NCI-H1048 (cell line): Measurements from ENCODE around the gene MAD1L1.
"Not testable (repeated sequence)": the region's sequence is repeated elsewhere in the genome, so short reads cannot be mapped to it uniquely, and the experiment has no call there.

Source experiments
- DNase-seq: peaks from one replicate; lab custom pipeline; 2025; lab: John Stamatoyannopoulos, UW

MAD1L1 gene

DNA sequence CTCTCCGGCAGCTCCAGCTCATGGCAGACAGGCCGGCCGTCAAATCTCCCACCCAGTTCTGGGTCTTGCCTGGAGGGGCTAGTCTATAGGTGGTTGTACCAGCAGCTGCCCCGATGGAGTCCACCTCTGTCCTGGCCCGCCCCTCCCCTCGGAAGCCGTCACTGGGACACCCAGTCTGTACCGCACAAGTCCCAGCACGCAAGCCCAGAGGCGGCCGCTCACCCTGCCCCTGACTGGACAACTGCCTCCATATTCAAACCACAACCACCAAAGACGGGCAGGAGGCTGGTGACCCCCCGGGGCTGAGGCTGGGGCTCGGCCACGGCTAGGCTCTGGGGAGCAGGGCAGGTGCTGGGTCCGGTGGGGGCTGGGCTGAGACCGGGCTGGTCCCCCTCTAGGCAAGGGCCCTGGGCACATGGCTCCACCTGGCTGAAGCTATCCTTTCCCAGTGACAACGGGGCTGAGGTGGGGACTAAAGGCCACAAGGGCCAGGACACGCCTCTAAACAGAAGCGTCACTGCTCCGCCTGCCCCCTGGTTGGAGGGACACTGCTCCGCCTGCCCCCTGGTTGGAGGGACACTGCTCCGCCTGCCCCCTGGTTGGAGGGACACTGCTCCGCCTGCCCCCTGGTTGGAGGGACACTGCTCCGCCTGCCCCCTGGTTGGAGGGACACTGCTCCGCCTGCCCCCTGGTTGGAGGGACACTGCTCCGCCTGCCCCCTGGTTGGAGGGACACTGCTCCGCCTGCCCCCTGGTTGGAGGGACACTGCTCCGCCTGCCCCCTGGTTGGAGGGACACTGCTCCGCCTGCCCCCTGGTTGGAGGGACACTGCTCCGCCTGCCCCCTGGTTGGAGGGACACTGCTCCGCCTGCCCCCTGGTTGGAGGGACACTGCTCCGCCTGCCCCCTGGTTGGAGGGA is 371.6 kb downstream of the MAD1L1 start:
- DNase-seq: not testable (repeated sequence)

DNA sequence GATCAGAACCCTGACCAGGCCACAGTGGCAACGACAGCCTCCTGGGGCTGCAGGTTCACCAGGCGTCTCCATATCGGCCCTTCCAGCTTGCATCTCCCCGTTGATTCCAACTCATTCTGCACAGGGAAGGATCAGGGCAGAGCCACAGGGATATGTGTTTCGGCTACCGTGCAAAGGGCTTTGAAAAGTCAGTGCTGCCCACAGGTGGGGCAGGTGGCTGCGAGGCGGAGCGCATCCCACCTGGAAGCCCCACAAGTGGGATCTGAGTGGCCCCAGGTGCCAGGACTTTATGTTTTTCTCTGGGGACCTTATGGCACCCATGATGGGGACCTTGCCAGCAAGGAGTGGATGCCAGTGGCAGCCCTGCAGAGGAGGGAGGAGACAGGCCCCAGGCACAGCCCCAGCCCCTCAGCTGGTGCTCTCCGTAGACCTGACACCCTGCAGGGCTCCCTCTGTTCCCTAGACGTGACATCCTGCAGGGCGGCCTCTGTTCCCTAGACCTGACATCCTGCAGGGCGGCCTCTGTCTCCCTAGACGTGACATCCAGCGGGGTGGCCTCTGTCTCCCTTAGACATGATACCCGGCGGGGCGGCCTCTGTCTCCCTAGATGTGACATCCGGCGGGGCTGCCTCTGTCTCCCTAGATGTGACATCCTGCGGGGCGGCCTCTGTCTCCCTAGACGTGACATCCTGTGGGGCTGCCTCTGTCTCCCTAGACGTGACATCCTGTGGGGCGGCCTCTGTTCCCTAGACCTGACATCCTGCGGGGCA is 373.3 kb downstream of the MAD1L1 start:
- no peak for DNase-seq

DNA sequence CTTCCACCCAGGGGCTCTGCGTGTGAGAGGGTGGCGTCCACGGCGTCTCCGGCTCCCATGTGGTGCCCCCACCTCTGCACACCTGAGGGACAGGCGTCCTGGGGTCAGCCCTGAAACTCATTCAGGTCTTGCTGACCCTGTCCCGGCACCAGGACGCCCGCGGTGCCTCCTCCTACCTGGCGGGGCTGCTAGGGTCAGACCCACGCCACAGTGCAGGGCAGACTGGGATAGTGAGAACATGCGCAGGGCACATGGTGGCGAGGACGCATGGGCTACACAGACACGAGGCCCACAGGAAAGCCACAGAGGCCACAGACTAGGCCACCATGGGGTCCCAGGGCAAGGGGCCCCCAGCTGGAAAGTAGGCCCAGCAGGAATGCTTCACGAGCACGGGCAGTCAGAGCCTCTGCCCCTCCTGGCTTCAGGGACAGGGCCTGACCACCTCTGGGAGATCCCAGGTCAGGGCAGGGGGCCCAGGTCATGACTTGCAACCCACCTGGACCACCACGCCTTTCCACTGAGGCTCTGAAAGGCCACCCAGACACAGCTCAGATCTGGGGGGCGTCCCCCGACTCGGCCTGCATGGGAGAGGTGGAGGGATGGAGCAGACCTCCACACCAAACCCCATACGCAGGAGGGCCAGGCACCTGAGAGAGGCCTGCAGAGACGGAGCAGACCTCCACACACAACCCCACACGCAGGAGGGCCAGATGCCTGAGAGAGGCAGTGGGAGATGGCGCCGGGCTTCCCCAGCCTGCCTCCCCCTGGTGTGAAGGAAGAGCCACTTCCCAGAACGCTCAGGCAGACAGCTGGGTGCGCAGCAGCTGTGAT is 374.1 kb downstream of the MAD1L1 start:
- DNase-seq: no peak

DNA sequence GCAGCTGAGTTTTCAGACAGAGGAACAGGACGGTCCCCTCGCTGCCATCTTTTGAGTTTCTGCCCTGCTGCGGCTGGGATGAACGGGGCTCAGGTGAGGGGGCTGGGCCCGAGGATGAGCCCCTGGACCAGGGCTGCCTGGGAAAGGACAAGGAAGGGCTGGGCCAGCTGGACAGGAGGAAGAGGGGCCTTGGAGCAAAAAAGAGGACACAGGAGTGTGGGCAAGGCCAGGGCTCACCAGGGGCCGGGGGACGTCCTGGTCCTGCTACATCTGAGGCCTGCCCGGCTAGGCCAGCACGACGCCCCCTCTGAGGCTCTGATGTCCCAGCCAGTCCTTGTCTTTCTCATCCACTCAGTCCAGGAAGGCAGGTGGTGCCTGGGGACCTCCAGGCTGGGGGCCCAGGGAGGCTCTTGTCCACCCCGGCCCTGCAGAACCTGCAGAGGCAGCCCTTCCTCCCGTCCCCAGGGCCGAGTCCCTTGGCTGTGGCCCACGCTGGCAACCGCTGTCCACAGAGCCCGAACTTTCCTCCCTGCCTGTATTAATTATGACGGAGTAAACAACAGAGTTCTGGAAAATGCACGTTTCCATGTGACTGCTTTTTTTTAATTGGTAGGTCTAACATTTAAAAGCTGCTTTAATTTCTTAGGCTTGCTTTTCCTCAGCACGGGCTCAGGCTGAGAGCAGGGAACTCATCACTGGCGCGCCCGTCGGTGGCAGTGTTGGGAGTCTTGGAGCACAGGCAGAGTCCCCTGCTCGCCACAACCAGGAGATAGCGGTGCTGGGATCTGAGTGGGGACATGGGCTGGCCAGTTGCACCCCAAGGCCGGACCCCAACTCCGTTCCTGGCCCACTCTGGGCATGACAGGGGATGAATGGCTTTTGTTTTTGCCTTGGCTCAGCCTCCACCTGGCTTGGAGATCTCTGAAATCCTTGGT is 375.0 kb downstream of the MAD1L1 start:
- no peak for DNase-seq

DNA sequence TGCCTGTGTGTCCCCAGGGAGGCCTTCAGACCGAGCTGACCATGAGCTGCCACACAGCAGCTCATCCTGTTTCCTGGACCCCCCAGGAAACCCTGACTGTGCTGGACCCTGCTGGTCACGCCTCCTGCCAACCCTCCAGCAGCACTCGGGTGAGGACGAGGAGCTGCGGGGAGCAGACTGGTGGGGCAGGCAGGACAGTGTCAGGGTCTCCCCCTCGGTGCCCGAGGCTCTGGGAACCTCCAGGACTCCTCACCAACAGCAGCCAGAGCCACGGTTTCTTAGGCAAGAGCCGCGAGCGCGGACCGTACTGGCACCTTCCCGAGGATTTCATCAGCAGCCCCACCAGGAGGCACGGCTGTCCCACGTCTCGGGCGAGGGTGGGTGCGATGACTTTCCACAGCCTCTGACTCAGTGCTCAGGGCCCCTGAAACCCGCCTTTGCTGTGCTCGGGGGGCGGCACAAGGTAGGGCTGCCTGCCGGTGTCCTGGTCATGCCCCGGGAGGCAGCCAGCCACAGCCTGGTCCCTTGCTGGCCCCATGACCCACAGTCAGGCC is 375.8 kb downstream of the MAD1L1 start:
- DNase-seq: no peak

DNA sequence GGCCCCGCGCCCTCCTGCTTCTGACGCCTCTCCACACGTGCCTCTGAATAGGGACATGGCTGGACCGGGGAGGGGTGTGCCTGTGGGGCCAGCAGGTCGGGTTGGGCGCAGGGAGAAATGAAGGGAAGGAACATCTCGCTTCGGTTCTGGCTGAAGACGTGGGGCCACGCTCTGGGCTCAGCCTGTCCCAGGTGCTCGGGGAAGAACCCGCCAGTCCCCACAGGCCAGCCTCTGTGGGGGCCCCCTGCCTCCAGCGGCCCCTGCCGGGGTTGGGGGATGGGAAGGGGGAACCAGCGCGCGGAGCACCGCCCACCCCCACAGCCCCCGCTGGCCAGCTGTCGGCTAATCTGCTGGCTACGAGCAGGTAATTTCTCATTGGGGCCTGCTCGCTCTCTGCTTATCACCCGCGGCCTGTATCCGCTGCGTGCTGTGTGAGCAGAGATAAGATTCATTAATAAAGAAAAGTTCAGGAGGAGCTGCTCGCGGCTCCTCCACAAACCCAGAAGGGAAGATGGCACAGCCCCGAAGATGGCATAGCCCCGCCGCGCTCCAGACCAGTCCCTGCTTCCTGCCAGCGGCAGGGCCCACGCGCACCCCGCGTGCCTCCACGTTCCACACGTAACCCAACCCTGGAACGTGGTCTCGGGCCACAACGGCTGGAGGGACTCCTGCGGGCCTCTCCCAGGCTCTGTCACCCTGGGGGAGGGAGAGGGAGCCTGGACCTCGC is 376.4 kb downstream of the MAD1L1 start:
- no peak for DNase-seq

DNA sequence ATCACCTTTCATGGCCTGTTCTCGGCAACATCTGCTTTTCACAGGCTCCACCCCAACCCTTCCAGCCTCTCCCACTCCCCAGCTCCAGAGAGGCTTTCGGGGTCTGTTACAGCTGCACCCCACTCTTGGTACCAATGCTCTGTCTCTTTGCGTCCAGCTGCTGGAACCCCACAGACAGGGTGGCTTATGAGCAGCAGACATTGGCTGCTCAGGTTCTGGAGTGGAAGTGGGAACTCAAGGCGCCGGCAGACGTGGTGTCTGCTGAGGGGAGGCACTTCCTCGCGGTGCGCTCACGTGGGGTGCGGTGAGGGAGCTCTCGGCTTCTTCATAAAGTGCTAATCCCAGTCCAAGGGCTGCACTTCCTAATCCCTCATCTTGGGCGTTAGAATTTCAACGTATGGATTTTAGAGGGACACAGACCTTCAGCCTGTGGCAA is 377.0 kb downstream of the MAD1L1 start:
- no peak for DNase-seq

DNA sequence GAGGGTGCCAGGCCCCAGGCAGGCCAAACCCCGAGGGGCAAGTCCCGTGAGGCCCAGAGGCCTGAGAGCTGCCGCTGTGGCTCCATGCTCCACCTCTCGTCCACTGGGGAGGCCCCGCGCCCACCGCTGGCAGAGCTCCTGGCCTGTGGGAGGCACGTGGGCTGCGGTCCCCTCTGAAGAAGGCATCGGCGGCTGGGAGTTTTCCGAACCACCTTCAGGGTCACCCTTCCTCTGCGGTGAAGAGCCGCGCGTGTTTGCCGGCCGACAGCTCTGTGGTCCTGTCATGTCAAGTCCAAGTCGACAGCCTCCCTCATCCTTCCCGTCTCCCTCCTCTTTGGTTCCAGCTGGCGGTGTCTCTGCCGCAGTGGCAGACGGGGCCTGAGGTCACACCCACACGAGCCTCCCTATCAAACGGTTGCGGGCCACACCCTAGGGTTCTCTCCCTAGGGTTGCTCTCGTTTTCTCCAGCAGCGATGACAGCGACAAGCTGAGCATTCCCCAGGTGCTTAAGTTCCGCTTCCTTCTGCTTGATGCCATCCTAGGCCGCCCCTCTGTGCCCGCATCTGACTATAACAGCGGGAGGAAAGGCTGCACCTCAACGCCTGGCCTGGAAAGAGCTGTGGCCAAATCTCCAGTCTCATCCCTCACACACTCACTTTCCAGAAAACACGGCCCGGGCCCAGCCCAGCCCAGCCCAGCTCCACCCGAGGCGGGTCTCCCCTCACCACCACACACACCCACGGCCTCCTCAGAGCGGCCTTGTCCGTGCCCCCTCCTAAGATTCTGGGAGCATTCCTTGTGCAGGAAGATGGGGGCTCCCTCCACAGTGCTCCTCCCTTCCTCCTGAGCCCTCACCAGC is 377.6 kb downstream of the MAD1L1 start:
- DNase-seq: no peak

DNA sequence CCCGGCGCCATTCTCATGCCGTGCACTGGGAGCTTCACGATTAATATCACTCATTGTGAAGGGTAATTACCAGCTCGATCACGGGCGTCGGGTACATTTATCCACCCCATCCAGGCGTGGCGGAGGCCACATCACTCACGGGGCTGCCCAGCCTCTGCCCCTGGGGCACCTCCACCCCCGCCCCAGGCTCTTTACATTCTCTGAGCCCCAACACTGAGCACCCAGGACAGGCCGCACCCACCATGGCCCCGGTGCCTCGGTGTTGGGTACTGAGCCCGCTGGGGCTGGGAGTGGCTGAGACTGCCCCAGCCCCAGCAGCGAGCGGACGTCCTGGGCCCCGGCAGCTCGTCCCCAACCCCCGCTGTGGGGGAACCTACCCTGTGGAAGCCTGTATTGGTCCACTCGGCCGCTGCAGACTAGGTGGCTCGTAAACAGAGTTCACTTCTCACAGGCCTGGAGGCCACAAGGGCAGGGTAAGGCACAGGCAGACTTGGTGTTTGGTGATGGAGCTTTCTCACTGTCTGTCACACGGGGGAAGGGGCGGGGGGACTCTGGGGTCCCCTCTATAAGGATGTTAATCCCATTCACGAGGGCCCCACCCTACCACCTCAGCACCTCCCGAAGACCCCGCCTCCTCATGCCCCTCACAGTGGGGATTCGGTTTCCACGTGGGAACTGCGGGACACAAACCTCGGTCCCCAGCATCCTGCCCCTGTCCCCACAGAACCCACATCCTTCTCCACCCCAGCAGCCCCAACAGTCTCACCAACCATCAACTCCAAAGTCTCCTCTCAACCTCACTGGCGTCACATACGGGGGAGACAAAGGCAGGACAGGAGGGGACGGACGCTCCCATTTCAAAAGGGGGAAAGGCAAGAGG is 378.5 kb downstream of the MAD1L1 start:
- DNase-seq: no peak

DNA sequence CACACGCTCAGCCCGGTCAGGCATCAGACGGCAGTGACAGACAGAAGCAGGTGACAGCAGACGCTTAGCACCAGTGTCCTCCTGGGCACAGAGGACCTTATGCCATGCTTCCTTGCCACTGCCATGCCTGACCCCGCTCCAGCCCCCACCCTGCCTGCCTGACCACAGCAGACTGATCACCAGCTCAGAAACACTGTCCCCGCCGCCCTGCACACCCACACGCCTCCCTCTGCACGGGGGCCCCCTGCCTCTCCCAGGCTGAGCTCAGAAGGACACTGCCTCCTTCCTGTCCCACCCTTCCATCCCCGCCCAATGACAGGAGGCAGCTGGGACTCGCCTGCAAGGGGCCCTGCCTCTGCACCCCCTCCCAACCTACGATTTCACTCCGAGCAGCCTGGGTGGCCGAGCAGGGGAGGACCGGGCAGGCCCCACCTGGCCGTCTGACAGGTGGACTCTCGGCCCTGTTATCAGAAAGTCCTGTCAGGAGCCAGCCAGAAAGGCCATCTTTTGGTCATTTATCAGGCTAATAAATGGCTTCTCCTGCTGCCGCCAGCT is 379.2 kb downstream of the MAD1L1 start:
- DNase-seq: no peak

DNA sequence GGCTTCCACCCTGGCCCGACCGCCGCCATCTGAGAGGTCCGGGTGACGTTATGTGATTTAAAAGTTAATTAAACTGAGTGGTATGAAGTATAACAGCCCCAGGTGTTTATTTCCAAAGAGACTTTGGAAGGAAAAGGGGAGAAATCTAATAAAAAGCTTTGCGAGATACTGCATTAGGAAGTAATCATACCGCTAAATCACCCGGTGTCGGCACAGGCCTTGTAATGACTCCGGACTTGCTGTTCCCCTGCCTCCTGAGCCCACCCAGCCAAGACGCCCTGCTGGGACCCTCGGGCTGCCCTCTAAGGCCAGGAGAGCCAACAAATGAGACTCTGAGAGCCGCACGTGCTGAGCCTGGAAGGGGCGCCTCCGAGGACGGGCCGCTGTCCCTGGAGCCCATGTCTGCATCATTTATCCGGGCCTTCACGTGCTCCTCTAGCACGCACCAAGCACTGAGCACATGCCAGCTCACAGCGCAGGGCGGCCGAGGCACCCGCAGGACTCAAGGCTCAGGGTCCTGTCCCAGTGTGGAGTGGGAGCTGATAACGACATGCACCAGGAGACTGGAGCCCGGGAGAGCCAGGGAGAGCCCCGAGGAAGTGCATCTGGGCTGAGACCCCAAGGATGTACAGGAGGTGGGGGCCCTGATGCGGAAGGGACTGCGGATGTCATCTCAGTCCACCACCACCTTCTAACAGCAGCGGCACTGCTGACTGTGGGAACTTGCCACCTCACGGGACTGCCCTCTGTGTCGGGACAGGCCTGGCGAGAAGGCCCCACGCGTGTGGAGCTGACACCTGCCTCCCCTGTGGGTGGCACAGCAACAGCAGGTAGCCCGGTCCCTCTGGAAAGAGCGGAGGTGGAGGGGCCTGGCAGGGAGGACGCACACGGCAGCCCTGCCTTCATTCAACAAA is 380.0 kb downstream of the MAD1L1 start:
- no peak for DNase-seq

DNA sequence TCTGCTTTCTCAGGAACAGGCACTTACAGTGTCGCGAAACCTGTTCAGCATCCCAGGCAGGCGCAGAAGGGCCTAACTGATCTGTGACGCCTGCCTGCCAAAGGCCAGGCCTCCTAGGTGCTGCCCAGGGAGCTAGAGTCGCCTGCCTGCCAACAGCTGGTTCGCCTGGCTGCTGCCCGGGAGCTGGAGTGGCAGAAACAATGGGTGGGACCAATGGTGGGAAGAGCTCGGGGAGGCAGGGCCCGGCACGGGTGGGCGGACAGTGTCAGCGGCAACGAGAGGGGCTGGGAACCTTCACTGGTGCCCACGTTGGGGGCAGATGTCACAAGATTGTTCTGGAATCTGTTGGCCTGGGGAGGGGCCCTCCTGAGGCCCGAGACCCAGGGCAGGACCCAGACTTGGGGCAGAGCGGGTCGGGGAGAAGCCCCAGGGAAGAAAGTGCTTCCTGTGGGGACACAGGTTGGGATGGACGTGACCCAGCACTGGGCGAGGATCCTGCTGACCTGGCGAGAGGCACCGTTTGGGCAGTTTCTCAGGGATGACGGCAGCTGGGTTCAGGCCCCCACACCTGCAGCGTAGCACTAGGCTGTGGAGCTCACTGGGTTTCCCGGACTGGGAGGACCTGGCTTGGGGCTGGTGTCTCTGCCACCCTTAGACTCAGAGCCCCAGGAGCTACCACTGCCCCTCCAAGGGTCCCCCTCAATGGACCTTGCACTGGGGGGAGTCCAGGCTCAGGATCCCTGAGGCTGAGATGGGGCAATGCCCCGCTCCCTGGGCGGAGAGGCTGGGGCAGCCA is 380.8 kb downstream of the MAD1L1 start:
- DNase-seq: no peak

DNA sequence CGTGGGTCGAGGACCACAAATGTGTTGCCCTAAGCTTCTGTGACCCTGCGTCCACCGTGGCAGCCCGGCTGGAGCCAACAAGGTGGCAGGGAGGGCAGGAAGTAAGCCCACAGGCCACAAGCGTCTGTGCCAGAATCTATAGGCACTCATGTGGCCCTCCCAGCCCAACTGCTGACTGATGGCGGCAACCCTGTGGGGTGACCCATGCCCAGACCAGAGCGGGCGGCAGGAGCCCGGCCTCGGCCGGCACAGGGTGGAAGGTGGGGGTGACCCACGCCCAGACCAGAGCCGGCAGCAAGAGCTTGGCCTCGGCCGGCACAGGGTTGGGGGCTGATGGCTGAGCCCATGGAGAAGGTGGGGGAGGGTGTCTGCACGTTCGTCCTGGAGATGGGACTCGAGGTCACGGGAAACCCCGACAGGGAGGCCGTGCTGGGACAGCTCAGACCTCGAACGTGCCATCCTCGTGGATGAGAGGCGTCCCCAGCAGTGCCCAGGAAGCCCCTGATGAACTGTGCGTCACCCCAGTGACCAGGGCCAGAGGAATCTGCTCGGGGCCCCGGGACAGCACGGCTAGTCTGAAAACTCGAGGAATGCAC is 381.7 kb downstream of the MAD1L1 start:
- DNase-seq: no peak

DNA sequence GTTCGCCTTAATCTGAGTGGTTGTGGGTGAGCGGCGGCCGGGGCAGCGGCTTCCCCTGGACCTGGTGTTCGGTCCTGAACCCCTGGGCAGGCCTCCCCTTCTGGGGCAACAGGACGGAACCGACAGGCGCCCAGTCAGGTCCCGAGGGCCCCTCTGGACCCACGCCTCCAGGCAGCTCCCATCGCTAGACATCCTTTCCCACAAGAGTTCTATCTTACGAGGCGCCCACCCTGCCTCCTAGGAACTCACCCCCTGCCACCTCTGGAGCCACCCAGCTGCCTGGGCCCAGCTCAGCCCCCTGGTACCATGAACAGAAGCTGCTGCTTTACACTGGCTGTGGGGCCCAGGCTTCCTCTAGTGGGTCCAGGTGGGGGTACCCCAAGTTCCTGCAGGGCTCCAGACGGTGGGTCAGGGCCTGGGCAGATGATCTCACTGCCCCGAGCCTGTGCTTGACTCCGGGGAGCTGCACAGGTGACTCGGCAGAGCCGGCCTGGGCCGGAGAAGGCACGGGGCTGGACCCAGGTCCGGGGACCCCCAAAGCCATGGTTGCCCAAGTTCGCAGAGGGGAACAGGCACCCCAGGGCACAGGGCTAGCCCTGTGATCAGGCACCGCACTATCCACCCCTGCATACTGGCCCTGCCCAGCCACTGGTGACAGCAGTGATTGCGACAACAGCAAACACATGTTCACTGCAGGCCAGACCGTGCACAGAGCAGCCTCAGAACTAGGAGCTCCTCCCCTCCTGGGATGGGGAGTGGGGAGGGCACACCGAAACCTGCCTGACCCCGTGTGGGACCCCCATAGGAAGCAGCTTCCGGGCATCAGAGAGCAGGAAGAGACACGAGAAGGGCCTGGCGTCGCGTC is 382.4 kb downstream of the MAD1L1 start:
- DNase-seq: no peak
